ENCODE results near the gene GP1BB.

DNA sequence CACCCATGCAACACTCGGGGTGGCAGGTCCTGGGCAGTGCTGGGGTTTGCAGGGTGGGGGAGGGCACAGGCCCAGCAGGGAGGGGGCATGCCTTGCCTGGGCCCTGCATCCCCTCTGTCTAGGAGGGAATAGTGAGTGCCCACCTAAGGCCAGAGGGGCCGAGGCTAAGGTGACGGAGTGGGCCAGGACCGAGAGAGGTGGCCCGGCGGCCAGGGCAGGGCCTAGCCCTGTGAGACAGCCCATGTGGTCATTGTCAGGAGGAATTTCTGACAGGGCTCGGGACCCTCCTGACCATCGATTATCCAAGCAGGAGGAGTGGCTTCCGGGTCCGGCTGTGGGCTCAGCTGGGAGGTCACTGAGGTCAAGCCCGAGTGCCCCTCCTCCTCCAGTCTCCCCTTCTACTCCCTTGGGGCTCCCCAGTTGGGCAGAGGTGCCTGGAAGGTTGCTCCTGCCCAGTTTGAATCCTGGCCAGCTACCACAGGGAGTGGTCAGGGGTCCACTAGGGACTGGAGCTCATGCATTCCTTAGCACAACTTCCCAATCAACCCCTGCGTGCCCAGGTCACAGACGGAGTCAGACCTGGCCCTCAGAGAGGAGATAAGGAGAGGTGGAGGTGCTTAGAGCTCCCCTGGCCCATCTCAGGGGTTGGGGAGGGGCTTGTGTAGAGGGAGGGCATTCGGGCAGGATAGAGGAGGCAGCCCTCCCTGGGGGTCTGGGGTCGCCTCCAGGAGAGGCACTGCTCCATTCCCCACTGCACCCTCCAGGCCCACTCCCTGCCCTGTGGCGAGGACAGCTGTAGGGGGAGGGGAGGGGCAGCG lies 14.7 kb downstream of the GP1BB start:
- TF ChIP-seq, protein P1, sequence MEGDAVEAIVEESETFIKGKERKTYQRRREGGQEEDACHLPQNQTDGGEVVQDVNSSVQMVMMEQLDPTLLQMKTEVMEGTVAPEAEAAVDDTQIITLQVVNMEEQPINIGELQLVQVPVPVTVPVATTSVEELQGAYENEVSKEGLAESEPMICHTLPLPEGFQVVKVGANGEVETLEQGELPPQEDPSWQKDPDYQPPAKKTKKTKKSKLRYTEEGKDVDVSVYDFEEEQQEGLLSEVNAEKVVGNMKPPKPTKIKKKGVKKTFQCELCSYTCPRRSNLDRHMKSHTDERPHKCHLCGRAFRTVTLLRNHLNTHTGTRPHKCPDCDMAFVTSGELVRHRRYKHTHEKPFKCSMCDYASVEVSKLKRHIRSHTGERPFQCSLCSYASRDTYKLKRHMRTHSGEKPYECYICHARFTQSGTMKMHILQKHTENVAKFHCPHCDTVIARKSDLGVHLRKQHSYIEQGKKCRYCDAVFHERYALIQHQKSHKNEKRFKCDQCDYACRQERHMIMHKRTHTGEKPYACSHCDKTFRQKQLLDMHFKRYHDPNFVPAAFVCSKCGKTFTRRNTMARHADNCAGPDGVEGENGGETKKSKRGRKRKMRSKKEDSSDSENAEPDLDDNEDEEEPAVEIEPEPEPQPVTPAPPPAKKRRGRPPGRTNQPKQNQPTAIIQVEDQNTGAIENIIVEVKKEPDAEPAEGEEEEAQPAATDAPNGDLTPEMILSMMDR (IDR thresholded peaks at IDR 0.05): no peak
- TF ChIP-seq, protein P2, sequence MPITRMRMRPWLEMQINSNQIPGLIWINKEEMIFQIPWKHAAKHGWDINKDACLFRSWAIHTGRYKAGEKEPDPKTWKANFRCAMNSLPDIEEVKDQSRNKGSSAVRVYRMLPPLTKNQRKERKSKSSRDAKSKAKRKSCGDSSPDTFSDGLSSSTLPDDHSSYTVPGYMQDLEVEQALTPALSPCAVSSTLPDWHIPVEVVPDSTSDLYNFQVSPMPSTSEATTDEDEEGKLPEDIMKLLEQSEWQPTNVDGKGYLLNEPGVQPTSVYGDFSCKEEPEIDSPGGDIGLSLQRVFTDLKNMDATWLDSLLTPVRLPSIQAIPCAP (CRISPR knock-in tag; IDR thresholded peaks at IDR 0.05): no peak
- TF ChIP-seq, protein P3, sequence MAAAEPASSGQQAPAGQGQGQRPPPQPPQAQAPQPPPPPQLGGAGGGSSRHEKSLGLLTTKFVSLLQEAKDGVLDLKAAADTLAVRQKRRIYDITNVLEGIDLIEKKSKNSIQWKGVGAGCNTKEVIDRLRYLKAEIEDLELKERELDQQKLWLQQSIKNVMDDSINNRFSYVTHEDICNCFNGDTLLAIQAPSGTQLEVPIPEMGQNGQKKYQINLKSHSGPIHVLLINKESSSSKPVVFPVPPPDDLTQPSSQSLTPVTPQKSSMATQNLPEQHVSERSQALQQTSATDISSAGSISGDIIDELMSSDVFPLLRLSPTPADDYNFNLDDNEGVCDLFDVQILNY (CRISPR knock-in tag; IDR thresholded peaks at IDR 0.05): no peak
- TF ChIP-seq NFE2L1 (CRISPR knock-in tag; IDR thresholded peaks at IDR 0.05) (no peak), MXD4 (CRISPR knock-in tag; IDR thresholded peaks at IDR 0.05; ENCODE audit: borderline replicate concordance) (no peak), ZNF138 (CRISPR knock-in tag; conservative IDR thresholded peaks at IDR 0.05) (no peak), SP1 (CRISPR knock-in tag; conservative IDR thresholded peaks at IDR 0.05) (no peak), RELA (CRISPR knock-in tag; IDR thresholded peaks at IDR 0.05; ENCODE audit: borderline replicate concordance) (no peak), FOXJ3 (CRISPR knock-in tag; IDR thresholded peaks at IDR 0.05; ENCODE audit: borderline replicate concordance) (no peak), HMGA2 (CRISPR knock-in tag; IDR thresholded peaks at IDR 0.05) (no peak), ZNF416 (CRISPR knock-in tag; IDR thresholded peaks at IDR 0.05) (no peak), NFYB (CRISPR knock-in tag; conservative IDR thresholded peaks at IDR 0.05; ENCODE audit: low read depth) (no peak)
- TF ChIP-seq, protein P4, sequence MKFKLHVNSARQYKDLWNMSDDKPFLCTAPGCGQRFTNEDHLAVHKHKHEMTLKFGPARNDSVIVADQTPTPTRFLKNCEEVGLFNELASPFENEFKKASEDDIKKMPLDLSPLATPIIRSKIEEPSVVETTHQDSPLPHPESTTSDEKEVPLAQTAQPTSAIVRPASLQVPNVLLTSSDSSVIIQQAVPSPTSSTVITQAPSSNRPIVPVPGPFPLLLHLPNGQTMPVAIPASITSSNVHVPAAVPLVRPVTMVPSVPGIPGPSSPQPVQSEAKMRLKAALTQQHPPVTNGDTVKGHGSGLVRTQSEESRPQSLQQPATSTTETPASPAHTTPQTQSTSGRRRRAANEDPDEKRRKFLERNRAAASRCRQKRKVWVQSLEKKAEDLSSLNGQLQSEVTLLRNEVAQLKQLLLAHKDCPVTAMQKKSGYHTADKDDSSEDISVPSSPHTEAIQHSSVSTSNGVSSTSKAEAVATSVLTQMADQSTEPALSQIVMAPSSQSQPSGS (CRISPR knock-in tag; IDR thresholded peaks at IDR 0.05; ENCODE audit: borderline replicate concordance, low read depth): no peak

Data from WTC11 (cell line).